H1 (cell line): Measurements from ENCODE around the gene GNAL.

Experiments
- CHD1 ChIP-seq: IDR thresholded peaks from 2 replicates; pipeline ENCODE4 v1.6.1; 2012; ENCODE audit warnings: low read depth, low read length, improper control_type of control experiment
- CTCF ChIP-seq, 3 experiments: IDR thresholded peaks; 1 replicate in 2 of 3; 2 replicates in 1 of 3; pipeline versions ENCODE4 v1.5.1 to v1.6.1; 2011; ENCODE audit warnings: low read length in 3 of 3, mild to moderate bottlenecking in 3 of 3, inconsistent platforms in 2 of 3, low read depth in 1 of 3, moderate library complexity in 1 of 3; ENCODE audit not compliant: insufficient read depth in 1 of 3; ENCODE audit errors: control extremely low read depth in 1 of 3
- KDM1A ChIP-seq: fragments of 200-600, 300-600 bp; sonication (generic); IDR thresholded peaks from 2 replicates; pipeline ENCODE4 v1.7.1; 2016; ENCODE audit warnings: mild to moderate bottlenecking, low read length, borderline replicate concordance
- POLR2A ChIP-seq, 2 experiments: IDR thresholded peaks; 1 replicate in 1 of 2; 2 replicates in 1 of 2; pipeline ENCODE4 v1.6.1; 2011; ENCODE audit warnings: low read depth in 2 of 2, low read length in 2 of 2, mild to moderate bottlenecking in 2 of 2; ENCODE audit errors: control extremely low read depth in 1 of 2
- RAD21 ChIP-seq, 2 experiments: IDR thresholded peaks in 1 of 2; conservative IDR thresholded peaks in 1 of 2; 2 replicates each; pipeline ENCODE4 v1.6.1; 2011; ENCODE audit warnings: low read depth in 2 of 2, low read length in 2 of 2, improper control_type of control experiment in 1 of 2, inconsistent platforms in 1 of 2, mild to moderate bottlenecking in 1 of 2, moderate library complexity in 1 of 2
- SIN3A ChIP-seq, 2 experiments: IDR thresholded peaks in 1 of 2; conservative IDR thresholded peaks in 1 of 2; 2 replicates each; pipeline ENCODE4 v1.6.1; 2011 to 2012; ENCODE audit warnings: low read length in 2 of 2, improper control_type of control experiment in 1 of 2, low read depth in 1 of 2, mild to moderate bottlenecking in 1 of 2

GRCh38 chr18:11740461-11740860 lies 51.4 kb downstream of the GNAL start:
- TF ChIP-seq CTCF (IDR thresholded peaks at IDR 0.05; ENCODE audit: control extremely low read depth in 1 of 3, insufficient read depth in 1 of 3, low read depth in 1 of 3, low read length in 3 of 3) (no peak), CHD1 (no peak), KDM1A (no peak), POLR2A (IDR thresholded peaks at IDR 0.05; ENCODE audit: control extremely low read depth in 1 of 2, low read depth in 2 of 2, low read length in 2 of 2) (no peak), SIN3A (conservative IDR thresholded peaks at IDR 0.05 in 1 of 2, IDR thresholded peaks at IDR 0.05 in 1 of 2; ENCODE audit: low read depth in 1 of 2, low read length in 2 of 2) (no peak), RAD21 (IDR thresholded peaks at IDR 0.05 in 1 of 2, conservative IDR thresholded peaks at IDR 0.05 in 1 of 2; ENCODE audit: low read depth in 2 of 2, low read length in 2 of 2) (no peak)
